KOPT-K1 (cell line): ENCODE results near the gene CFAP298.
A peak's percentile ranks its signal among the peaks of the same experiment; 100 is the strongest.

Experiments used
- H3K27ac ChIP-seq: fragments of 200-600 bp; sonication (generic); 2 replicates; pipeline ENCODE4 v1.5.1; 2016; ENCODE audit warnings: antibody characterized with exemption, mild to moderate bottlenecking, low read depth, low read length; ENCODE audit not compliant: poor library complexity, severe bottlenecking
- H3K36me3 ChIP-seq: fragments of 200-600 bp; sonication (generic); 2 replicates; pipeline ENCODE4 v1.5.1; 2017; ENCODE audit warnings: antibody characterized with exemption, mild to moderate bottlenecking, low read length, moderate library complexity; ENCODE audit not compliant: insufficient read depth
- H3K9me3 ChIP-seq: fragments of 200-600 bp; sonication (generic); 2 replicates; pipeline ENCODE4 v1.5.1; 2017; ENCODE audit warnings: antibody characterized with exemption, low read length, mild to moderate bottlenecking; ENCODE audit not compliant: insufficient read depth, poor library complexity, severe bottlenecking

CFAP298 gene

DNA sequence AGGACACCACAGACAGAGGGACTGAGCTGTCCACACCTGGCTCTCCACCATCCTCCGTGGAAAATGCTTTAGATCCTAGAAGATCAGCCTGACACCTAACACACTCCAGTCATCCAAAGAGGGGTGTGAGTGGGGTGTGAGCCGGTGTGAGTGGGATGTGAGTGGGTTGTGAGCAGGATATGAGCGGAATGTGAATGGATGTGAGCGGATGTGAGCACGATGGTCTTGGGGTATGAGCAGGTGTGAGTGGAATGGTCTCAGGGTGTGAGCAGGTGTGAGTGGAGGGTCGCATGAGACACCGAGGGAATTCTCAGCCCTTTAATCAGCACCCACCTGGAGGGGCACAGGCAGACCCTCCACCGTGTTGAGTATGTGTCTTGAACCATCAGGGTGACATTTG, 27.7 kb downstream of the CFAP298 start:
- no peaks in the 10 kb centered on the region for H3K9me3 ChIP-seq
- H3K27ac ChIP-seq = no peak overlapping the region
- no peaks in the 10 kb centered on the region; the same call in 1 of the 2 replicates for H3K36me3 ChIP-seq

DNA sequence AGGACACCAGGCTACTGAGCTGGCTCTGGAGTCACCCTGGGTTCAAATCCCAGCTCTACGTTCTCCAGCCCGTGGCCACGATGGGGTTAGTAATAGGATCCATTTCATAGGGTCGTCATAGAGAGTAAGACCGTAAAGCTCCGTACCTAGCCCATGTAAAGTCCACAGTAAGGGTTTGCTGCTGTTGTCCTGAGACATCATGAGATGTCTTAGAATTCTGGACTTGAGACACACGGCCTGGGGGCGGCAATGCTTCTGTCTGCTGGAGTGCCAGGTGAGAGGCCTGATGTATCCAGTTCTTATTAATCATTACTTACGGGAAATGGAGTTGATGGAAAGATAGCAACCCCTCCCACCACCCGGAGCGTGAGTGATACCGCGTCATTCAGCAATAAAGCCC, 30.4 kb downstream of the CFAP298 start:
- H3K9me3 ChIP-seq = no peaks in the 10 kb centered on the region
- H3K36me3 ChIP-seq = no peaks in the 10 kb centered on the region; the same call in 1 of the 2 replicates
- no peak overlapping the region for H3K27ac ChIP-seq

DNA sequence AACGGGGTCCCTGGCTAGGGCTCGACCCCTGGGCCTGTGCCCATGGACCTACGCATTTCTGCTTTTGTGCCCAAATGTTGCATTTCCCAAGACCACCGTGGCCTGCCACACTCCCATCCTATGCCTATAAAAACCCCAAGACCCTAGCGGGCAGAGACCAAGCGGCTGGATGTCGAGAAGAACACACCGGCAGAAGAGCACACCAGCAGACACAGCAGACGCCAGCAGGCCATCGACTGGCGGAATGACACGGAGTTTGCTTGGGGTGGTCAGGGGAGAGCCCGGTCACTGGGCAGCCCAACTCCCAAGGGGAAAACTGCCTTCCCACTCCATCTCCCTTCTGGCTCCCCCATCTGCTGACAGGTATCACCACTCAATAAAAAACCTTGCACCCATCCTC, 31.2 kb downstream of the CFAP298 start:
- Histone ChIP-seq H3K9me3 (no peaks in the 10 kb centered on the region), H3K36me3 (no peaks in the 10 kb centered on the region), H3K27ac (no peak overlapping the region)

DNA sequence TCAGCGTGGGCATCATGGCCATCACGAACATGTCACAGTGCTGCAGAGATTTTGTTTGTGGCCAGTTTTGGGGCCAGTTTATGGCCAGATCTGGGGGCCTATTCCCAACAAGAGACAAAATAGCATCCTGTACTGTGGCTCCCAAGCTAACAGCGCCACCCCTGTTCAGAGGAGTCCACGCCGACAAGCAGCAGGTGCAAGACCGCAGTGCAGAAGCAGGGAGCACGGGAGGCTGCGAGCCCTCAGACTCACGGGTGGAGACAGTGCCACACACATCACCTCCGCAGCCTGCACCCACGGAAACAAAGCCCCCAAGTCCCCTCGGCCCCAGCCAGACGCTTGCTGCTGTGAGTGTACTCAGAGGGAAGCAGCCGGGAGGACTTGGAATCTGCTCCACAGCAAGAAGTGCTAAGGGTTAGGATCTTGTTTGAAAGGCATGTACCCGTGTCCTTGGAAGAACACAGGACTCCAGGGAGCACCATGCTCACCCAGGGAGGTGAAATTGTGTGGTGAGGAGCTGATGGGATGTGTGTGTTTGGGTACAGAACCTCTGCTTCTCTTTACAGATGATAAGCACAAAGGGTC, 34.0 kb downstream of the CFAP298 start:
- Histone ChIP-seq H3K27ac (no peak overlapping the region), H3K9me3 (no peaks in the 10 kb centered on the region), H3K36me3 (no peaks in the 10 kb centered on the region)

DNA sequence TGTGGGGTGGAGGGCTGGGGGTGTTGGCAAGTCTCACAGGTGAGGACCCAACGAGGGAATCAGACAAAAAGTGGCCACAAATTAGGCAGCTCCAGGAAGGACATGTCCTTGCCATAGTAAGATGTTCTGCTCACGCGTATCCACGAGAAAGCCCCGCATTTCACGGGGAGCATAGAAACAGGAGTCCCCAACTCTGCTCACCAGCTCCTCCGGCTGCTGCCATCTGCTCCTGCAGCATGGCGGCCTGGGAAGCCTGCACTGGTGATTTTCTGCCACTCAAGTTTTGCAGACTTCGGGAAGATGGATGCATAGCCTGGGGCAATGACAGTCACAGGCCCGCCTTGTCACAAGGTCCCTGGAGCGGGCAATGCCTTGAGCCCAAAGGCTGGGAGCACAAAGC, 36.2 kb downstream of the CFAP298 start:
- Histone ChIP-seq H3K9me3 (no peaks in the 10 kb centered on the region), H3K36me3 (no peaks in the 10 kb centered on the region), H3K27ac (no peak overlapping the region)

DNA sequence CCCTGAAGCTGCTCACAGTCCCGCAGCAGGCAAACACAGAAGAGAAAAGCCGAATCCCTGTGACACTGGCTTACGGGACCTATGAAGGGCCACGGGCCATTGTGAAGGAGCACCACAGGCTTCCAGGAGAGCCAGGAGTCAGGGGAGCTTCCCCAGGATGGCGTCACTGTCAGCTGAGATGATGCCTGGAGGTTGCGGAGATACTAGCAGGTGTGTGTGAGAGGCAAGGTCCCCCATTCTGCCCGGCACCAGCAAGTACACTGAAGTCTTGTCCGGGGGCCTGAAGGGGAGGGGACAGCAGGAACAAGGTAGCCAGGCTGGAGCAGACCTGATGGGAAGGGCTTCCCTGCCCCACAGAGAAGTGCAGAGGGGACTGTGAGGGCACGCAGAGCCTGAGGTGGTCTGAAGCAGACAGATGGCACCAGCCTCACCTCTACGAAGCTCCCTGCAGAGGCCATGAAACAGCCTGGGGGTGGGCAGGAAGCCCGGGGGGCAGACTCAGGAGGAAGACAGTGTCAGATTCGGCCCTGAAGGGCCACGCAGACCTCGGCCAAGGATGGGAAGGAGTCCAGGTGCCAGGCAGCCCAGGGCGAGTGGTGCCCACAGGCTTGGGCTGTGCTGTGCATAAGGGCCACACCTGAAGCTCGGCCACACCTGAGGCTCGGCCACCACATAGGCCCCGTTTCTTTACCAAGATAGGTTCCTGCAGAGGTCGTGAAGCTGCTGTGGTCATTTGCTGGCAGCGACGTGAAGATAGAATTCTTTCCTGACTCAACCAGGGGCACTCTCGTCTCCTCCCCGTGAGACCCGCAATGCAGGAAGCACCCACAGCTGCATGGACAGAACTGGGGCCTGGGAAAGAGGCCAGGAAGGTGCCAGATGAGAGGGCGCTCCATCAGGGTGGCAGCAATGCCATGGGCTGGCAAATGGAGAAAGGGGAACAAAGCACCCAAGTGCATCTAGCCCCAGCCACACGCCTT, 36.9 kb downstream of the CFAP298 start:
- H3K9me3 ChIP-seq = no peaks in the 10 kb centered on the region
- H3K36me3 ChIP-seq = no peaks in the 10 kb centered on the region
- no peak overlapping the region for H3K27ac ChIP-seq

DNA sequence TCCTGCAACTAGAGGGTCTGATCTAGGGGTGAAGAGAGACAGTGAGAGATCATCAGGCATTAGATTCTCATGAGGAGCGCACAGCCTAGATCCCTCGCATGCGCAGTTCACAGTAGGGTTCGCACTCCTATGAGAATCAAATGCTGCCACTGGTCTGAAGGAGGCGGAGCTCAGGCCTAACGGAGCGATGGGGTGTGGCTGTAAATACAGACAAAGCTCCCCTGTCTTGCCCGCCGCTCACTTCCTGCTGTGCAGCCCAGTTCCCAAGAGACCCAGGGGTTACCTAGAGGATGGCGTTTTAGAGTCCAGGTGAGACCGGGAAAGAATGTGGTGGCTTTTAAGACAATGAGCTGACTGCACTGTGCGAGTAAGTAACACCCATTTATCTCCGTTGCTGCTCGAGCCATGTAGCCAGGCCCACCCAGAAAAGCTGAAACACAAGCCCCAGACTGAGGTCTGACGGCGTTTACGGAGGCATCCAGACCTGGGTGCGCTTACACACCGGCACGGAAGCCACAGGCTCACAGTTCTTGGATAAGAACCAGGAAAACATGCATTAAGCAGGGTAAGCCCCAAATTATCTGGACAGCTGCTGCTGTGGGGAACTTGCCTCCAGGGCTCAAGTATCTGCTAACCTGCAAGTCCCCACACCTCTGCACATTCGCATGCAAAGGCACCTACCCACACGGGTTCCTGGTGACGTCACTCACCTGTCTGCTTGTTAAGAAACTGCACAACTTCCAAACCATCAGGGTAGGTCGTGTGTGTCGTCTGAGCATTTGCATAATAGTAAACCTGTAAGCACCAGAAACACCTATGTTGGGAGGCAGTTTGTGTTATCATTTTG, 39.4 kb downstream of the CFAP298 start:
- H3K27ac ChIP-seq = no peak overlapping the region
- no peaks in the 10 kb centered on the region for H3K9me3 ChIP-seq
- H3K36me3 ChIP-seq = no peaks in the 10 kb centered on the region

DNA sequence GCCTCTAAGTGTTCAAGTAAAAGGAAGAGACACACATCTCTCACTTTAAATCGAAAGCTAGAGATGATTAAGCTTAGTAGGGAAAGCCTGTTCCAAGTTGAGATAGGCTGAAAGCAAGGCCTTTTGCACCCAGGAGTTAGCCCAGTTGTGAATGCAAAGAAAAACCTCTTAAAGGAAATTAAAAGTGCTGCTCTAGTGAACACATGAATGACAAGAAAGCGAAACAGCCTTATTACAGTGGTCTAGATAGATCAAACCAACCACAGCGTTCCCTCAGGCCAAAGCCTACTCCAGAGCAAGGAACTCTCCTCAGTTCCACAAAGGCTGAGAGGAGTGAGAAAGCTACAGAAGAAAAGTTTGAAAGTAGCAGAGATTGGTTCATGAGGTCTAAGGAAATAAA, 41.7 kb downstream of the CFAP298 start:
- Histone ChIP-seq H3K9me3 (no peaks in the 10 kb centered on the region), H3K36me3 (no peaks in the 10 kb centered on the region), H3K27ac (no peak overlapping the region)

DNA sequence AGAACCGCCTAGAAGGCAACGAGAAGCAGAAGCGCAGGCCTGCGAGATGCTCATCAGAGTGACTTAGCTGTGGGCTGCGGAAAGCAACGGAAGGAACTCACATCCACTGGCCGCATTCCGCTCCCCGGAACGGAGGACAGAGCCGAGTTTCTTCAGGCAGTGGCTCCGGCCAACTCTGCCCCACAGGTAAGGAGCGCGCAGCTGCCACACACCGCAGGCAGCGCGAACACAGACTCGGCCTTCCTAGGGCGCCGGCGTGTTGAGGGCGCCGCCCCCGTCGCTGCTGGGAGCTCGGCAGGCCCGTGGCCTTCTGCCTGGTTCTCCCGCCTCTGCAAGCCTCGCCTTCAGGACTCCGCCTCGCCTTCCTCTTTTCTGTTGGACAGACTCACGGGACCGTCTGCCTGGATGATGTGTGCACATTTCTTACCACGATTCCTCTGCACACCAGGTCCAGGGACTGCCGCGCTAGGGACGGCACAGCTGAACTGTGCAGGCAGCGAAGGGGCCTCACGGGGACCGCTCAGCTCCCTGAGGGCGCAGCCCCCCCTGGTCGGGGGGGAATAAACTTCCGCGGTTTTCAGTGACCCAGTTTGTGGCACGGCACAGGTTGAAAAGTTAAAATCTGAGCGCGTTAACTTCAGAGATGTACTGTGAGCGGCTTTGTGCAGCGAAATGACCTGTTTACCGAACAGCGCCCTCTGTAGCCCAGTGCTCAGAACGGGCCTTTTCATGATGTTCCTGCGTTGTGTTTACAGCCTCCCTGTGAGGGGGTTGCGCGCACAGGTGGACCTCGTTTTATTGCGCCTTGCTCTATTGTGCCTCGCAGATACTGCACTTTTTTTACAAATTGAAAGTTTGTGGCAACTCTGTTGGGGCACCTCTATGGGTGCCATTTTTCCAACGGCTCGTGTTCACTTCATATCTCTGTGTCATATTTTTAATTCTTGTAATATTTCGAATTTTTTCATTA, 42.6 kb downstream of the CFAP298 start:
- peak overlapping the region; percentile 13 for H3K27ac ChIP-seq
- H3K9me3 ChIP-seq = peaks cover 6% of the 10 kb centered on the region
- no peaks in the 10 kb centered on the region for H3K36me3 ChIP-seq

DNA sequence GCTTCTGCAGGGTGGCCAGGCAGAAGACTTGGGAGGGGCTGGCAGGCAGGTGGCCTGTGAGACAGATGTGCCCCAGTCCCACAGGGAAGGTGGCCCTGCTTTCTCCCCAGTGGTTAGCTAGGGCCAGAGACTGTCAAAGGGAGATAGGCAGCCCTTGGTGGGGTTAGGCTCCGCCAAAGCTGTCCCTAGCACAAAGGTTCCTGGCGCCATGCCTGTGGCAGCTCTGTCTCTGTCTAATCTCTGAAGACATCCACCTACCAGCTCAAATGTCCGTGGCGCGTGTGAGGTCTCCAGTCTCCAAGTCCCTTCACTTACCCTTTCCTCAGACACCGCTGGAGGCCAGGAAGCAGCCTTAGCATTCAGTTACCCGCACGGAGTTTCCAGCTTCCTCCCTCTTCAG, 44.6 kb downstream of the CFAP298 start:
- Histone ChIP-seq H3K27ac (no peak overlapping the region), H3K9me3 (peaks cover 15% of the 10 kb centered on the region), H3K36me3 (no peaks in the 10 kb centered on the region)

DNA sequence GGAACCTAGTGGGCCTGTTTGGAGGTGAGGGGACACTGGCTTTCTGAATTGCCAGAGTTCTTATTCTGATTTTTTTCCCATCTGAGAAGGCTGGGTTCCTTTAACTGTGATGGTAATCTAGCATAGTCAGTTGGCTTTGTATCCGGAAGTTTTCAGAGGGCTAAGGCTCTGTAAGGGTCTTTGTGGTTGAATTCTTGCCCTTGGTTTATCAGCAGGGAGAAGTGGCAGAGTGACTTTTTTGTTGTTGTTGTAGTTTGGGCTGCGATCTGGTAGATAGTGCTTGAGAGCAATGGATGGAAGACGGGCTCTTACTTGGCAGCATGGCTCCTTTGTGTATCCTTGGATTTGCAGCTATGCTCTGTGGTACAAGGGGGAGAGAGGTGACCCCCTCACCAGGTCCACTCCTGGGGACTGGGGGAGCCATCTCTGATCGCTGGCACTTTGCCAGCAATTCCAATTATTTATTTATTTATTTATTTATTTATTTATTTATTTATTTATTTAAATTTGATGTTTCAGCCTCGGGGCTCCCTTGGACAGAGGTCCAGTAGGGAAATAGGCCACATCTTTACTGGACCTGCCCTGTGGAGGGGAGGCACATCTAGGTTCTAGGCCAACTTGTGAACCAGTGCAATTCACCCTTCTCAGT, 45.3 kb downstream of the CFAP298 start:
- no peak overlapping the region for H3K27ac ChIP-seq
- H3K36me3 ChIP-seq = no peaks in the 10 kb centered on the region

DNA sequence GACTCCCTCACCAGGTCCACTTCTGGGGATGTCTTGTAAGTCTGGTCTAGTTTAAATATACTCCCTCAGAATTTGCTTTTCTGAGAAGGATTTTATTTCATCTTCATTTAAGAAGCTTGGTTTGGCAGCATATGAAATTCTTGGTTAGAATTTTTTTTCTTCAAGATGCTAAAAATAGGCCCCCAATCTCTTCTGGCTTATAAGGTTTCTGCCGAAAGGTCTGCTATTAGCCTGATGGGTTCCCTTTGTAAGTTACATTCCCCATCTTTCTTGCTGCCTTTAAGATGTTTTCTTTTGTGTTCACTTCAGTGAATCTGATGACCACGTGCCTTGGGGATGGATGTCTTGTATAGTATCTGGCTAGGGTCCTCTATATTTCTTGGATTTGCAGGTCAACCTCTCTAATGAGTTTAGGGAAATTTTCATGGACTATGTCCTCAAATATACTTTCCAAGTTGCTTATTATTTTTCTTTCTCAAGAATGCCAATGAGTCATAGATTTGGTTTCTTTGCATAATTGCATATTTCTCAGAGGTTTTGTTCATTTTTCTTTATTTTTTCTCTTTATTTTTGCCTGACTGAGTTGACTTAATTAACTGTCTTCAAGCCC, 46.2 kb downstream of the CFAP298 start:
- no peaks in the 10 kb centered on the region for H3K36me3 ChIP-seq
- H3K27ac ChIP-seq = no peak overlapping the region
- peaks cover 15% of the 10 kb centered on the region for H3K9me3 ChIP-seq

More for the DNA sequence above, 45.3 kb downstream of the CFAP298 start:
- peaks cover 15% of the 10 kb centered on the region for H3K9me3 ChIP-seq

DNA sequence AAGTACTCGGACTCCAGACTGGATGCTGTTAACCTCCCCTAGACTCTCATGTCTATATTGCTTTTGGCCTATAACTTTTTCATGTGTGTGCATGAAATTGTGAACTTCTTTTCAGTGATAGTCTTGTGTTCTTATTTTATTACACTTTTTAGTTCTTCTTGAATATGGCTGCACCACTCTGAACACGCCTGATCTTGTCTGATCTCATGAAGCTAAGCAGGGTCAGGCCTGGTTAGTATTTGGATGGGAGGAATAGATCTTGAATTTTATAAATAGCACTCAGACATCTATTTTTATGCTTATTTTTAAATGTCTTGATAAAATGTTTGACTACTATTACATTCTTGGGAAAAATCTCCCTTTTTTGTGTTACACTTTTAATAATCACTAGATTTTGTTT, 49.3 kb downstream of the CFAP298 start:
- Histone ChIP-seq H3K27ac (no peak overlapping the region), H3K36me3 (no peaks in the 10 kb centered on the region), H3K9me3 (peaks cover 15% of the 10 kb centered on the region)
